GM23248 (cell line): ENCODE data around the gene RNF138.

ENCODE experiments used
- EZH2 ChIP-seq: fragments of 200-600 bp; sonication (generic); IDR thresholded peaks from 2 replicates; pipeline ENCODE4 v1.6.1; 2018; ENCODE audit warnings: antibody characterized with exemption, mild to moderate bottlenecking; ENCODE audit not compliant: insufficient read depth, poor library complexity, severe bottlenecking
- EZH2phosphoT487 ChIP-seq: fragments of 200-600 bp; sonication (generic); IDR thresholded peaks from 2 replicates; pipeline ENCODE4 v1.6.1; 2018; ENCODE audit warnings: antibody characterized with exemption, moderate library complexity, mild to moderate bottlenecking, low read depth; ENCODE audit not compliant: insufficient read depth

GRCh38 chr18:32160547-32160946 is 68.9 kb downstream of the RNF138 start:
- no peak for TF ChIP-seq EZH2phosphoT487
- TF ChIP-seq EZH2, result no peak
